NCI-H2171 (cell line): ENCODE results near the gene MYO1E.
"Not testable (repeated sequence)": the region's sequence is repeated elsewhere in the genome, so short reads cannot be mapped to it uniquely, and the experiment has no call there.

Experiments
- DNase-seq: peaks from one replicate; lab custom pipeline; 2025; lab: John Stamatoyannopoulos, UW

MYO1E gene

DNA sequence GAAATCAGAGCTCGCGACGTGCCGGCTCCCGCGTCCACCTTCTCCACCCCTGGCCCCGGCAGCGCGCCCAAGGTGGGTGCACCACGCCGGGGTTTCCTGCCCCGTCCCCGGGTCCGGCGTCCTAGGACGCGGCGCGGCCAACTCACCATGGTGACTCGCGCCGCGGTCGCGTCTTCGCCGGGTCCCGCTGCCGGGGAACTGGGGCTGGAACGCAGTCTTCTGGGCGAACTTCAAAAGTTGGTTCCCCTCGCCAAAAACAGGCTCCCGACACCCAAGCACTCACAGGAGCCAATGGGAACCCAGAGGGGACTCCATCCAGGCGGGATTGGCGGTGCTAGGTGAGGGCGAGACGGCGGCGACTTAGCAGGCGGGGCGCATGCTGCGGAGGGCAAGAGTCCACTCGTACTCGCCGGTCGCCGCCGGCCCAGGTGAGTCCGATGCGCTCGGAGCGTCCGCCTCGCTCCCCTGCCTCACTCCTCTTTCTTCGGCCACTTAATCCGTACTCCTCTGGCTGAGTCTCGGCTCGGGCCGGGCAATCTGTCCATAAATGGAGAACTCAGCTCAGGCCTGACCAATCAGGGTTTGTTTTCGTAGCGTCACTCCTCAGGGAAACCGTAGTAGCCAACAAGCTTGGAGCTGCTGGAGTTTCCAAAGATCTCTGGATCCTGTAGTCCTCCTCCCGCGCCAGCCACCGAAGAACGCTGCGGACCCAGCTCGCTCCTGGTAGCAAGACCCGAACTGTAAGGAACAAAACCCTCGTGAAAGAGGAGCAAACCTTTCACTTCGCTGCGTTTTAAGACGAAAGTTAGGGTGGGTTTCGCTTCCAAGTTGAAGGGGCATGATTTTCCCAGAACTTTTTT, at the start of gene MYO1E:
Gene MYO1E (minus strand): TSS at position 520 of the 860 bp plus-strand sequence. CDS start 371 bp downstream, at position 149.
- peak; percentile 92 for DNase-seq

DNA sequence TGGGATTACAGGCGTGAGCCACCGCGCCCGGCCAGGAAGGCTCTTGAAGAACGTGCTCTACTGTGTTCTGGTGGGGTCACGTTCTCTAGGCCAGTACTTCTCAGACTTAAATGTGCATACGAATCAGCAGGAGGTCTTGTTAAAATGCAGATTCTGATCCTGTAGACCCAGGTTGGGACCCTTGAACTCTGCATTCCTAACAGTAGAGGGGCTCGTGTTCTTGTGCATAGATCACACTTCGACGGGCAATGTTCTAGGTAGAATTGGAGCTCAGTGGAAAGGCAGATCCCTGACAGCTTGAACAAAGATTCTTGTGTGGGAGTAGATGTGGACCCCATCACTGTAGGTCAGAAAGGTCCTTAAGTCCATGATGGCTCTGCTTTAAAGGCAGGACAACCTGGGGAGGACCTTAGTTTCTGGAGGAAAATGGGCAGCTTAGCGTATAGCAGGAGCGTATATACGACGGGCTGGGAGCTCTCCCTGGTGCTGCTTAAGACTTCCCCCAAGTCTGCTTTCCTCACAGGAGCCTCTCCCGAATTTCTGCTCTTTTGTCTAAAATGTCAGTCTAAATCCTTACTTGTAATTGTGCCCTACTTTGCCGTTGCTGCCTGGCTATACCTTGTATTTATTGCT, 48.4 kb upstream of the MYO1E start:
- DNase-seq = no peak

DNA sequence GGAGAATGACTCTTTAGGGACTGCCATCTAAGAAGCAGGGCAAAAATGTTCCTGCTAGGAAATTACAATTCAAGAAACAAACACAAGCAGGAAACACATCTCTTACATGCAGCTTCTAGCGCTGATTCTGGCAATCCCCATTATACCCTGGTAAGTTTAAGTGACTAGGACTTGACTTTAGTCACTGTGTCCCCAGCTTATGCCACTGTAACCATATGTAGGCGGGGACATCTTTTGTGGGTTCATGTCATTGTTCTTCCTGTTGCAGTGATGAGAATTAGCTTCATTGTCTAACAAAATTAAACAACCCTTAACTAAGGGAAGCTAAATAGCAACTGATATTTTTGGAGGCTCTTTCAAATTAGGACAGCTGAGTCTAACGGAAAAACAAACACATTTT, 47.4 kb upstream of the MYO1E start:
- no peak for DNase-seq

DNA sequence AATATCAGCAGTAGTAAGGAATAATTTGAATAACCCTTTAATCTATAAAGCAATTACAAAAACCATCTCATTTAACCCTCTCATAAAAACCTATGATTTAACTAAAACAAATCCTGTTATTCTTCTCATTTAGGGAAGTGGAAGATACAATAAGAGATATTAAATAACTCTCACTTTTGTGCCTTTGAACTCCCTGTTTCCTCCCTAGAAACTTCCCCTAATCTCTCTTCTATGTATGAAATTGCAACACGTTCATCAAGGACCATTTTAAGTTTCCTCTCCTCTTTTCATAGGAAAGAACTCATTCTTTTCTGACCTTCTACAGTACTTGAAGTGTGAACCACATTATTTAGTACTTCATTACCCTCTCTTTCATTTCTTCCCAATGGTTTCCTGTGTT, 46.5 kb upstream of the MYO1E start:
- no peak for DNase-seq

DNA sequence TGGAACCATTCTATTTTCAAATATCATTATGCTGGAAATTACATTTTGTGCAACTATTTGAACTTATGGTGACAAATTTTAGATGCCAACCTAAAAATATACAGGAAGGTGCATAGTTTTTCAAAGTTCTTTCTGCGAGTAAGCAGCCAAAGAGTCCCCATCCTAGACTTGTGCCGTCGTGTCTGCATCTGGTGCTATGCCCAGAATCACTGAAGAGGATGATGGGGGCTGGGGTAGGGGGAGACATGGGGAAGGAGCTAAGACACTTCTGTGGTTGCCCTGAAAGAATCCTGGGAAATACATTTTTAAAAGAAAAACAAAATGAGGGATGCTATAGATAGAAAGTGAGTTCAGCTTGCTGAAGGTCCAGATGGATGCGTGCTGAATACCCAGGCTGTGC, 44.1 kb upstream of the MYO1E start:
- DNase-seq = no peak

DNA sequence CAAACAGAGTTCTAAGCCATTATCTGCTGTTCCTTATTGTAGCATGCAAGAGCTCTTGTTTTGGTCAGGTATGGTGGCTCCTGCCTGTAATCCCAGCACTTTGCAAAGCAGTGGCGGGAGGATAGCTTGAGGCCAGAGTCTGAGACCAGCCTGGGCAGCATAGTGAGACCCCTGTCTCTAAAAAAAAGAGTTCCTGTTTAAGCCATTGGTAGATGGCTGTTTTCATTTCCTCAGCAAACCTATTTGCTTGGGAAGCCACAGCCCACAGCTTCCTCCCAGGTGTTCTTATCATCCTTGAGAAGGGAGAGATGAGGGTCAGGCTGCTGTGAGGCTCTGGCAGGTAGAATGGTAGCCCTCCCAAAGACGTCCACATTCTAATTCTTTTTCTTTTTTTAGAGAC, 40.9 kb upstream of the MYO1E start:
- DNase-seq = no peak

DNA sequence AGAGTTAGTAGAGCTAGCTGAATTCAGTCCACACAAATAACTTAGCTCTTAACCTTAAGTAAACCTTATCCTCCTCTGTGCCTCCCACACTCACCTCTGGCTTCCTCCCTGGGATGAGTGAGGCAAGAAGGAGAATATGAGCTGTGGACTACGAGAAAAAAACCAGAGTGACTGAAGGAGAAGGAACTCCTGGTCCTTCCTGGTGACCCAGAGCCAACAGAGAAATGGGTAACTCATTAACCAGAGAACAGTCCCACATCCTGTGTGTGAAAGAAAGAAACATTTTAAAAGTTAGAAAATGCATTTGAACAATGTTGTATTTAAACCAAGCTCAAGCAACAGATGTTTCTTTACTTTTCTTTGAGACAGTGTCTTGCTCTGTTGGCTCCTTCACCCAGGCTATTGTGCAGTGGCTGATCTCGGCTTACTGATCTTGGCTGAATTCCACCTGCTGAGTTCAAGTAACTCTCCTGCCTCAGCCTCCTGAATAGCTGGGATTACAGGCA, 37.8 kb upstream of the MYO1E start:
- no peak for DNase-seq

DNA sequence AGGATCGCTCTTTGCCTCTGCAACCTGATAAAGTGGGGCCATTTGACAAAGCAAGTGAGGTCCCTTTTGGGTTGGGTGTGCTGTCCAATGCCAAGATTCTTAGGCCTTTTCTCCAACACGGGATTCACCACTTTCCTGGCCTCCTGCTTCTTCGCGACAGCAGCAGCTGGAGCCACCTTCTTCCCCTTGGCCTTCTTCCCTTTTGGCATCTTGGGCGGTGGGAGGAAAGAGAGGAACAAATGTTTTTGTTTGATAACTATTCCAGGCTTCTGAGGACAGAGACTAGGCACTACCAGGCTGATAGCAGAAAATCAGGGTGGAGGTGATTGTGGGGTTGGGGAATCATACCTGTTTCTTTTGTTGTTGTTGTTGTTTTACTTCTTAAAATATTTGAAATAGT, 35.3 kb upstream of the MYO1E start:
- no peak for DNase-seq

DNA sequence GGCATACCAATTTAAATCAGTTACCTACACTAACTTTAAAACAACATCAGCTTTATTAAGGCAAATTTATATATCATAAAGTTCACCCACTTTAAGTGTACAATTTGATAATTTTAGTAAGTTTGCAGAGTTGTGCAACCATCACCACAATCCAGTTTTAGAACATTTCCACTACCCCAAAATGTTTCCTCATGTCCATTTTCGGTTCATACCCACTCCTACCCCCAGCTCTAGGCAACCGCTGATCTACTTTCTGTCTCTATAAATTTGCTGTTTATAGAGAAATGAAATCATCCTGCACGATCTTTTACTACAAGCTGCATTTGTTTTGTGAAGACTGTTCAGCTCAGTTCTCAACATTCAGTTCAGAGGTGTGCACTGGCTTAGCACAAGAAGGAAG, 33.8 kb upstream of the MYO1E start:
- no peak for DNase-seq

DNA sequence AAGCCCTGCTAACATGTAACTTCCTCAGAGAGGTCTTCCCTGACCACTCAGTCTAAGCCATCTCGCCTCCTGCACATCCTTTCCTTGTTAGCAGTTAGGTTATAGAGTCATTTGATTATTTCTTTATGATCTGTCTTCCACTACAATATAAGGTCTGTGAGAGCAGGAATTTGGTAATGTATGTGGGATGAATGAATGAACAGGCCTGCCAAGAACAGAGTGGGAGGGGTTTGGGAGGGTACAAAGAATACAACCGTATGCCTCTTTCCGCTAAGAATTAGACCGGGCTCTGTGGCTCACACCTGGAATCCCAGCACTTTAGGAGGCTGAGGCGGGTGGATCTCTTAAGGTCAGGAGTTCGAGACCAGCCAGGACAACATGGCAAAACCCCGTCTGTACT, 32.4 kb upstream of the MYO1E start:
- DNase-seq = no peak

DNA sequence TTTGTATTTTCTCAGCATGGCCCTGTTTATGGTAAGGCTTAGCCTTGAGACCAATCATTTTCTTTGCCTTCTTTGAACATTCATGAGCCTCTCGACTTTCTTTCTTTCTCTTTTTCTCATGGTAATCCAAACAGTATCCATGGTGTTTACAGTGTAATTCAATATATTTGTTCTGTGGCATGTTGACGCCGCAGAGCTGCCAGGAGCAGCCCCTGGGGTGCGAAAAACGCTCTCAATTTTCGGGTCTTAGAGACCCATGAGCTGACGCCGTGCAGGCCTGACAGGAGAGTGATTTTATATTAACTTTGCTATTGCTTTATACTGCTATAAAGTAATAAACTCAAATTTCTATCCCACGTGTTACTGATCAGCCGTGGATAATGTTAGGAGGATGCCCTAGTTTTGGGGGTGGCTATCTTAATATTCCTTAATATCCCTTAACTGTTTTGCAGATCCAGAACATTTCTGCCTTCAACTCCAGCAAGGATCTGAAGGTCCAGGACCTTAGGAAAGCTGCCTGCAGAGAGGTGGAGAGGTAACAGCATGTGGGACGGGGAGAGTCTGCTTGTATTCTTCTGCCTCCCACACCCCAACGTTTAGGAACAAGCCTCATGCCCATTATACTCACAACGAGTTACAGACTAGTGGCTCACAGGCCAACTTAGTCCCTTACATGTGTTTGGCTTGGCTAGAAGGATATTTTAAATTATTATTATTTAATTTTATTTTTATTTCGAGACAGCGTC, 29.3 kb upstream of the MYO1E start:
- DNase-seq = peak; percentile 73

DNA sequence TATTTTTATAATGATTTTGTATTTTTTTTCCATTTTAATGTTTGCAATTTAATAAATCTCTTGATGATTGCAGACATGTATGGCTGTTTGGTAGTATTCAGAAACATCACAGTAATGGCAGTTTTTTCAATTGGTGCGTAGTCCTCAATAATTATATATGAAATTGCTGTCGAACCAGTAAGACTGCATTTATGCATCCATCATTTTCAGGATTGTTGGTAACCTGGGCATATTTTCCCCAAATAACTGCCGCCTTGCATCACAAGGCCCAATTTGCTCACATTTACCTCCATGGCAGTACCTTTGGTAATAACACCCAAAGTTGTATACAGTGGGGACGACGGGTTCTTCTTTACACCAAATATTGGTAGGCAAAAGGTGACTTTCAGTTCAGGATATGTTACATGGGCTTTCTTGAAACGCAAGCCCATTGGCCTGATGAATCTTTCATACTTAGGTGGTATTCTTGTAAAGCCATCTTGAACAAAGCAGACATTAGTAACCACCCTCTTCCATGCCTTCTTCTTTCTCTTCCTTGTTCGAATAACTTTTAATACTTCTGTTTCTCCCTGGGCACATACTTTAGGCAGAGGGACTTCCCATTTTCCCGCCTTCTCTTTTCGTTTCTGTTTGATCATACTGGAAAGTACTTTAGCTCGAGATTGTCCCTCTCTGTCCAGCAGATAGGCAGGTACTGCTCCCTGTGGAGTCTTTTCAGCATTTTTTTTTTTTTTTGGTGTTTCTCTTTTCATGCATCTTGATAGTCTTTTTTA, 28.6 kb upstream of the MYO1E start:
- not testable (repeated sequence) for DNase-seq

DNA sequence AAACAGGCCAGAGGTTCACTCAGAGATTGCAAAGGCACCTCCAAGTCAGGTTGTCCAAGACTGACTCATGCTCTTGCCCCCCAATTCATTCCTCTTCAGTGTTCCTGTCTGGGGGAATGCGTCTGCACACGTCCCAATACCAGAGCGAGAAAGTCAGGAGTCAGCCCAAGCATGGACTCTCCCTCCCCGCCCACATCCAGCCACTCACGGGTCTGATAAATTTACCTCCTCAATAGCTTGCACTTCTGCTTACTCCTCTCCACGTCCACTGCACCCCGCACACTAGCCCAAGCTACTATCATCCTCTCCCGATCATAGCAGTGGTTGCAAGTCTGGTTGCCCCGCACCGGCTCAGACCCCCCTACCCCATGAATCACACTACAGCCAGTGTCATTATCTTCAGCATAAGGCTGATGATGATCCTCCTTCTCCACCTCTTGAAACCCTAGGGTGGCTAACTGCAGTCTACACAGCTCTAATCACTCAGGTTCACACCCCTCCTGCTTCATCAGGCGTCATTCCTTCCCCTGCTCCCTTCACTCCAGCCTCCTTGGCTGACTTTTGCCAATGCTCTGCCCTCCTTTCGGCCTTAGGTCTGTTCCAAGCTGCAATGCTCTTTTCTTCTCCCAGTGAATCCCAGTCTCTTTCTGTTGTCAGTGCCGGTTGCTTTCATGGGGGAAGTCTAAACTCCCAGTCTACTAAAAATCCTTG, 27.6 kb upstream of the MYO1E start:
- DNase-seq = no peak

DNA sequence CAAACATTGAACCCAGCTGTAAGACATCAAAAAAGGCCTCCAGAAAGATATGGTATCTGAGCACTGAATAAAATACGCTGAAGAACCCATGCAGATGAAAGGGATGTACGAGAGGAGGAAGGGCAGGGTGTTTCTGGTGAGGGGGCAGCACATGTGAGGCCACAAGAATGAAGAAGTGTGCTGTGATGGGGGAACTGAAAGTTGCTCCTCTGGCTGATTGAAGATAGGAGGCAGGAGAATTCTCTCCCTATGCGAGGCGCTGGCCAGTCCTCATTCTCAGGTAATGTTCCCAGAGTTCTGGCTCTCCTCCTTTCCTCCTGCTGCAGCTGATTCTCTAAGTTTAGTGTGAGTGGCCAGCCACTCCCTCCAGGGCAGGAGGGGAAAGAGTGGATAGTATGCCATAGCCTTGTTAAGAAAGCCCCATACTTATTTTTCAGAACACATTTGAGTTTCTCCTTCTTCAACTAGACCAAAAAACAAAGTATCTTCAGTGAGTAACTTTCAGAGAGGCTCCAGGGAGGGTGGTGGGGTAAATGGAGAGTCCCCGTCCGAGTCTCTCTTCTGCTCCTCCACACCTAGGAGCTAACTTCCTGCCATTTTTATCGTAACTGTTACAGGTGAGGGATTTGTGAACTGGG, 26.9 kb upstream of the MYO1E start:
- no peak for DNase-seq

DNA sequence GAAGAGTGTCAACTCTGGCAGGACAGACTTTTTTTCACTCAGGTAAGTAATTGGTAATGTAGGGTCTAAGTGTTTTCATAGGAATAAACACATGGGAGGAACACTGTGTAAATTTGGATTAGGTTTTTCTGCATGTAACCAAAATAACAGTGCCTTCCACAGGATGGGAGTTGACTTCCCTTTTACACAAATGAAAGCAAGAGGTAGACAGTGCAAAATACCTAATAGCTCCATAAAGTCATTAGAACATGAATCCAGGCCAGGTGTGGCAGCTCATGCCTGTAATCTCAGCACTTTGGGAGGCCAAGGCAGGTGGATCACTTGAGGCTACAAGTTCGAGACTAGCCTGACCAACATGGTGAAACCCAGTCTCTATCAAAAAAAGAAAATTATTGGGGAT, 25.5 kb upstream of the MYO1E start:
- DNase-seq = no peak

DNA sequence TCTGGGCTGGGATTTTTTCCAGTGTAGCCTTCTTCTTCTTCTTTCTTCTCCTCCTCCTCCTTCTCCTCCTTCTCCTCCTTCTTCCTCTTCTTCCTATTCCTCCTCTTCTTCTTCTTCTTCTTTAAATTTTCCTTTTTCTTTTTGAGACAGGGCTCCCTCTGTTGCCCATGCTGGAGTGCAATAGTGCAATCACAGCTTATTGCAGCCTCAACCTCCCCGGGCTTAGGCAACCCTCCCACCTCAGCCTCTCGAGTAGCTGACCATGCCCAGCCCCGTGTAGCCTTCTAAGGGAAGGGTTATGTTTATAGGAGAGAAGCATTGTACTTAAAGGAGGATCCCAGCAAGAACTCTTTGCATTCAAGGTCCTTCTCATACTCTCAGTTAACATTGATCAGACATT, 24.0 kb upstream of the MYO1E start:
- DNase-seq = no peak

DNA sequence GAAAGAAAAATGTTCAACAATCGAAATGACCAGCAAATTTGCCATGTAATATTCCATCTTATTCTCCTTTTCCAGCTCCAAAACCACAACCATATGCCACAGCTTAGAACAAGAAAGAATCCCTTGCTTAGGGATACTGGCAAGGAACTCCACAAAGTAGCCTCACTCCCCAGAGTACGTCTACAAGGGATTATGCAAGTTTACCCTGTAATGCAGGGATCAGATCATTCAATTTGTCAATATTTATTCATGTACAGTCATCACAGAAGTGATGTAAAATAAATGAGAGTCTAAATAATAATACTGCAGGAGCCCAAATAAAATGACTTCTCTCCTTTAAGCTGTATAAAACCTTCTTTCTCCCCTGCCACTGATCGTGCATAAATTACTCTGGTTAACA, 23.5 kb upstream of the MYO1E start:
- no peak for DNase-seq

DNA sequence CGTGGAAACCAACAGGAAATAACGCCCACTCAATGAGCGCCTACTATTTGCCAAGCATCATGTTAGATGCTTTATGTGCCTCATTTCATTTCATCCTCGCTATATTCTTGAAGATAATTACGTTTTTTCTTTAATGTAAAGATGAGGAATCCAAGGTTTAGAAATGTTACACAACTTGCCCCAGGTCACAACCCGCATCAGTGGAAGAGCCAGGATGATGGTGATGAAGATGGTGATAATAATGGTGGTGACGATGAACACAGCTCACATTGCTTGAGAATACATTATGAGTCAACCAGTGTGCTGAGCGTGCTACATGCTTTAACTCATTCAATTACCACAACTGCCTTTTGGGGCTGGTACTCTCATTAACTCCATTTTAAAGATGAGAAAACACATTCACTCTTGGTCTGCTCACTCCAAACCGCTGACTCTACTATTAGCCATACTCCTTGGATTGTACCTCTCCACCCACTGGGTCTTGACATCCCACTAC, 21.5 kb upstream of the MYO1E start:
- no peak for DNase-seq

DNA sequence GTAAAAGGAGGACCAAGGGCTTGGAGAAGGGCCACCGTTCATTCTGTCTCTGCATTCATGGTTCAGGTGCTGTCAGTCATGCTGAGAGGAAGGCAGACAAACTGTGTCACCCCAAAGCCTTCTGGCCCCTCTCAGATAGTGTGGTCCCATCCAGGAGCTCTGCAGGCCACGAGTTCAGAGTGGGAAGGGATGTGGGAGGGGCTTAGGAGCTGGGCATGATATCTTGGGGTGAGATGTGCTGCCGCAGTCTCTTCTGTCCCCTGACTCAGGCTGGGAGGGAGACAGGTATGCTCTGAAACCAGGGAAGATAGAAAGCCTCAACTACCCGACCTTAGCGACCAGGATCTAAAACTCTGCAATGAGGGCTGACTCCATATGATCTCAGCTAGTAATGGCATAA, 19.6 kb upstream of the MYO1E start:
- DNase-seq = no peak

DNA sequence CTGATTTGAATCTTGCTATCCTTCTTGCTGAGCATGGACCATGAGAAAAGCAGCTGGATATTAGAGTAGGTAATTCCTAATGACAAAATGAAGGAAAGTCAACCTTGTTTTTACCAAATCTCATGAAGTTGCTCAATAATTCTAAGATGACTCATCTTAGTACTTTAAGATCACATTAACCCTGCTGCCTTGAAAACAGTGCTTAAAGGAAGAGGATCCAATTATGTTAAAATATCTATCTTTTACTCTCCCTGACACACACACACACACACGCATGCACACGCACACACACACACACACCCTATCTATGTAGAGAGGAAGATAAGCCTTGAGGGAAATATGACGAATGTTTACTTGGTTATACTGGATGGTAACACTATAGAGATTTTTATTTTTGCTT, 16.0 kb upstream of the MYO1E start:
- DNase-seq = no peak
